Osteoblast (primary cell): ENCODE results near the gene ANXA4. TPM values are rescaled to one million over a fixed set of nuclear protein-coding genes. Genes with fewer than 3 reads are reported as not detected.
A peak's percentile ranks its signal among the peaks of the same experiment; 100 is the strongest.

Experiments
- DNase-seq: peaks from one replicate; pipeline ENCODE4 v3.0.0; 2011; ENCODE audit warnings: low spot score, mixed read lengths; ENCODE audit not compliant: insufficient read length; ENCODE audit errors: missing footprints
- H2AFZ ChIP-seq: 2 replicates; pipeline ENCODE4 v1.6.0; 2011; ENCODE audit warnings: mild to moderate bottlenecking, low read length
- H3K27ac ChIP-seq: 2 replicates; pipeline ENCODE4 v1.5.1; 2011; ENCODE audit warnings: mild to moderate bottlenecking, low read depth, low read length, moderate library complexity
- H3K27me3 ChIP-seq: 2 replicates; pipeline ENCODE4 v1.6.0; 2012; ENCODE audit warnings: mild to moderate bottlenecking, control low read depth, inconsistent platforms, low read length, moderate library complexity; ENCODE audit not compliant: insufficient read depth
- H3K36me3 ChIP-seq: 2 replicates; pipeline ENCODE4 v1.5.1; 2011; ENCODE audit warnings: mild to moderate bottlenecking, low read length, control low read depth, moderate library complexity; ENCODE audit not compliant: insufficient read depth
- H3K4me1 ChIP-seq: 2 replicates; pipeline ENCODE4 v1.5.1; 2011; ENCODE audit warnings: mild to moderate bottlenecking, low read length, control low read depth, moderate library complexity; ENCODE audit not compliant: insufficient read depth
- H3K4me2 ChIP-seq: 2 replicates; pipeline ENCODE4 v1.6.0; 2011; ENCODE audit warnings: mild to moderate bottlenecking, low read length; ENCODE audit not compliant: insufficient read depth
- H3K4me3 ChIP-seq: fragments of 200-600 bp; sonication (generic); 3 replicates; pipeline ENCODE4 v1.5.1; 2012; ENCODE audit warnings: mild to moderate bottlenecking, low read length, inconsistent platforms; ENCODE audit not compliant: insufficient read depth
- H3K79me2 ChIP-seq: 2 replicates; pipeline ENCODE4 v1.6.0; 2012; ENCODE audit warnings: mild to moderate bottlenecking, low read length, control low read depth, inconsistent platforms; ENCODE audit not compliant: insufficient read depth
- H3K9me3 ChIP-seq: 2 replicates; pipeline ENCODE4 v1.5.1; 2011; ENCODE audit warnings: low read depth, low read length, control low read depth
- H4K20me1 ChIP-seq: 2 replicates; pipeline ENCODE4 v1.6.0; 2012; ENCODE audit warnings: mild to moderate bottlenecking, low read length, control low read depth; ENCODE audit not compliant: insufficient read depth
- CTCF ChIP-seq: IDR thresholded peaks from 2 replicates; pipeline ENCODE4 v1.5.1; 2011; ENCODE audit warnings: mild to moderate bottlenecking, low read depth, low read length, moderate library complexity; ENCODE audit errors: extremely low read depth
- total RNA-seq: library from RNA; depleted of rRNA; stranded (reverse); fragments of >200 nt; gene quantifications from 2 replicates; pipeline ENCODE4 v1.2.3, GENCODE V29; 2012

ANXA4 gene
- total RNA-seq, 1 donor = 38.4 TPM

- Histone ChIP-seq H3K36me3 (no peaks in the 10 kb centered on the region), H2AFZ (no peak overlapping the region), H3K4me1 (peaks cover 26% of the 10 kb centered on the region), H3K27ac (no peak overlapping the region), H4K20me1 (peaks cover 4% of the 10 kb centered on the region), H3K4me2 (no peak overlapping the region), H3K9me3 (no peaks in the 10 kb centered on the region), H3K79me2 (no peaks in the 10 kb centered on the region), H3K4me3 (no peak overlapping the region), H3K27me3 (no peaks in the 10 kb centered on the region)
- DNase-seq = no peak
- TF ChIP-seq CTCF = no peak
These were observed 48.0 kb upstream of the ANXA4 start for GRCh38 chr2:69693775-69694450.

GRCh38 chr2:69694894-69695849 lies 46.8 kb upstream of the ANXA4 start:
- peaks cover 26% of the 10 kb centered on the region for H3K4me1 ChIP-seq
- peaks cover 4% of the 10 kb centered on the region for H4K20me1 ChIP-seq
- no peak for DNase-seq
- H3K27ac ChIP-seq = peak overlapping the region; percentile 73
- no peaks in the 10 kb centered on the region for H3K79me2 ChIP-seq
- H3K27me3 ChIP-seq = no peaks in the 10 kb centered on the region
- H3K4me3 ChIP-seq = peak overlapping the region; percentile 38
- H3K4me2 ChIP-seq = peak overlapping the region; percentile 83
- TF ChIP-seq CTCF = no peak
- H3K9me3 ChIP-seq = no peaks in the 10 kb centered on the region
- no peaks in the 10 kb centered on the region for H3K36me3 ChIP-seq
- H2AFZ ChIP-seq = peak overlapping the region; percentile 42

GRCh38 chr2:69695850-69696216 lies 46.1 kb upstream of the ANXA4 start:
- peak overlapping the region; percentile 83 for H3K4me2 ChIP-seq
- DNase-seq = no peak
- H3K36me3 ChIP-seq = no peaks in the 10 kb centered on the region
- peak overlapping the region; percentile 73 for H3K27ac ChIP-seq
- H3K4me1 ChIP-seq = peaks cover 26% of the 10 kb centered on the region
- no peak overlapping the region for H2AFZ ChIP-seq
- no peaks in the 10 kb centered on the region for H3K79me2 ChIP-seq
- no peak for TF ChIP-seq CTCF
- H3K27me3 ChIP-seq = no peaks in the 10 kb centered on the region
- no peaks in the 10 kb centered on the region for H3K9me3 ChIP-seq
- H3K4me3 ChIP-seq = no peak overlapping the region
- H4K20me1 ChIP-seq = peaks cover 4% of the 10 kb centered on the region

GRCh38 chr2:69700381-69700780 lies 41.6 kb upstream of the ANXA4 start:
- no peak overlapping the region for H3K4me2 ChIP-seq
- peaks cover 10% of the 10 kb centered on the region for H3K4me1 ChIP-seq
- H3K27me3 ChIP-seq = no peaks in the 10 kb centered on the region
- H3K79me2 ChIP-seq = no peaks in the 10 kb centered on the region
- H3K36me3 ChIP-seq = no peaks in the 10 kb centered on the region
- DNase-seq = no peak
- H2AFZ ChIP-seq = no peak overlapping the region
- no peak overlapping the region for H3K4me3 ChIP-seq
- H3K27ac ChIP-seq = no peak overlapping the region
- peaks cover 1% of the 10 kb centered on the region for H4K20me1 ChIP-seq
- no peak for TF ChIP-seq CTCF
- H3K9me3 ChIP-seq = no peaks in the 10 kb centered on the region
